Colonic mucosa (tissue), 4 donors: ENCODE measurements around the gene ADAMTS19. TPM values are rescaled to one million over a fixed set of nuclear protein-coding genes. Genes with fewer than 3 reads are reported as not detected.

Experiments
- DNase-seq: peaks from one replicate; pipeline ENCODE4 v3.0.0-alpha.2; 2020
- H3K27ac ChIP-seq: fragments of 200-600 bp; one replicate; pipeline ENCODE4 v1.8.0; 2021
- H3K27me3 ChIP-seq: fragments of 200-600 bp; one replicate; pipeline ENCODE4 v1.8.0; 2021
- H3K36me3 ChIP-seq: fragments of 200-600 bp; one replicate; pipeline ENCODE4 v1.8.0; 2021
- H3K4me1 ChIP-seq: fragments of 200-600 bp; one replicate; pipeline ENCODE4 v1.8.0; 2021; ENCODE audit warnings: mild to moderate bottlenecking
- H3K4me3 ChIP-seq: fragments of 200-600 bp; one replicate; pipeline ENCODE4 v1.8.0; 2021
- H3K9ac ChIP-seq, 2 donors: one replicate each; pipeline ENCODE4 v1.7.0; 2013; ENCODE audit warnings: control low read depth in 2 of 2, low read depth in 2 of 2, low read length in 2 of 2
- H3K9me3 ChIP-seq: fragments of 200-600 bp; one replicate; pipeline ENCODE4 v1.8.0; 2021
- CTCF ChIP-seq: fragments of 200-600 bp; IDR thresholded peaks from one replicate; pipeline ENCODE4 v1.8.0; 2022; ENCODE audit warnings: antibody characterized with exemption, mild to moderate bottlenecking
- intact Hi-C: fragments of 100-400 bp; cut with DNase I; formaldehyde crosslinking; loops from one replicate; pipeline ENCODE4 v1.14.1; 2022
- total RNA-seq, 2 donors: library from RNA; stranded (reverse); fragmentation: NEBNext Ultra II Directional in 1 of 2; extraction: Animal tissue kit (Norgen Biotek cat#: 25700) in 1 of 2; gene quantifications; one replicate each; pipeline ENCODE4 v1.2.1, GENCODE V29; 2021
- donor health status: healthy.
- donor health status: DM: no; HTN: no; CAD: no.
- donor health status: DM: no; HTN: no; CAD: no.

The ADAMTS19 gene
- total RNA-seq, 2 donors from 2014 or later: 0.80 to 1.1 TPM

GRCh38 chr5:129499208-129499852 is 39.2 kb downstream of the ADAMTS19 start:
- H3K9ac ChIP-seq: no peak overlapping the region
- H3K9me3 ChIP-seq: no peaks in the 10 kb centered on the region
- H3K4me1 ChIP-seq: no peaks in the 10 kb centered on the region
- no peaks in the 10 kb centered on the region for H3K27me3 ChIP-seq
- TF ChIP-seq CTCF: no peak
- no peak overlapping the region for H3K4me3 ChIP-seq
- intact Hi-C loops: no loop called here
- no peak for DNase-seq
- no peaks in the 10 kb centered on the region for H3K36me3 ChIP-seq
- no peak overlapping the region for H3K27ac ChIP-seq

- H3K36me3 ChIP-seq: no peaks in the 10 kb centered on the region
- H3K4me3 ChIP-seq: no peak overlapping the region
- DNase-seq: no peak
- no peak overlapping the region for H3K27ac ChIP-seq
- no peaks in the 10 kb centered on the region for H3K4me1 ChIP-seq
- intact Hi-C loops: no loop called here
- TF ChIP-seq CTCF: no peak
- no peak overlapping the region for H3K9ac ChIP-seq
- no peaks in the 10 kb centered on the region for H3K27me3 ChIP-seq
- no peaks in the 10 kb centered on the region for H3K9me3 ChIP-seq
Observed at GRCh38 chr5:129500101-129500500, 40.0 kb downstream of the ADAMTS19 start.

GRCh38 chr5:129506086-129506485 is 46.0 kb downstream of the ADAMTS19 start:
- Histone ChIP-seq H3K27me3 (no peaks in the 10 kb centered on the region), H3K9ac (no peak overlapping the region), H3K36me3 (no peaks in the 10 kb centered on the region), H3K9me3 (no peaks in the 10 kb centered on the region), H3K27ac (no peak overlapping the region), H3K4me1 (no peaks in the 10 kb centered on the region), H3K4me3 (no peak overlapping the region)
- intact Hi-C loops: no loop called here
- DNase-seq: no peak
- TF ChIP-seq CTCF: no peak

- Histone ChIP-seq H3K9me3 (no peaks in the 10 kb centered on the region), H3K4me3 (no peak overlapping the region), H3K27me3 (no peaks in the 10 kb centered on the region), H3K4me1 (no peaks in the 10 kb centered on the region), H3K36me3 (no peaks in the 10 kb centered on the region), H3K9ac (no peak overlapping the region), H3K27ac (no peak overlapping the region)
- intact Hi-C loops: no loop called here
- TF ChIP-seq CTCF: no peak
- DNase-seq: no peak
Observed at GRCh38 chr5:129506950-129507349, 46.9 kb downstream of the ADAMTS19 start.

GRCh38 chr5:129507527-129507926 is 47.4 kb downstream of the ADAMTS19 start:
- intact Hi-C loops: no loop called here
- no peak for TF ChIP-seq CTCF
- Histone ChIP-seq H3K9me3 (no peaks in the 10 kb centered on the region), H3K27me3 (no peaks in the 10 kb centered on the region), H3K4me1 (no peaks in the 10 kb centered on the region), H3K27ac (no peak overlapping the region), H3K4me3 (no peak overlapping the region), H3K9ac (no peak overlapping the region), H3K36me3 (no peaks in the 10 kb centered on the region)
- no peak for DNase-seq
